ENCODE data around the gene CDH23.

The CDH23 gene

DNA sequence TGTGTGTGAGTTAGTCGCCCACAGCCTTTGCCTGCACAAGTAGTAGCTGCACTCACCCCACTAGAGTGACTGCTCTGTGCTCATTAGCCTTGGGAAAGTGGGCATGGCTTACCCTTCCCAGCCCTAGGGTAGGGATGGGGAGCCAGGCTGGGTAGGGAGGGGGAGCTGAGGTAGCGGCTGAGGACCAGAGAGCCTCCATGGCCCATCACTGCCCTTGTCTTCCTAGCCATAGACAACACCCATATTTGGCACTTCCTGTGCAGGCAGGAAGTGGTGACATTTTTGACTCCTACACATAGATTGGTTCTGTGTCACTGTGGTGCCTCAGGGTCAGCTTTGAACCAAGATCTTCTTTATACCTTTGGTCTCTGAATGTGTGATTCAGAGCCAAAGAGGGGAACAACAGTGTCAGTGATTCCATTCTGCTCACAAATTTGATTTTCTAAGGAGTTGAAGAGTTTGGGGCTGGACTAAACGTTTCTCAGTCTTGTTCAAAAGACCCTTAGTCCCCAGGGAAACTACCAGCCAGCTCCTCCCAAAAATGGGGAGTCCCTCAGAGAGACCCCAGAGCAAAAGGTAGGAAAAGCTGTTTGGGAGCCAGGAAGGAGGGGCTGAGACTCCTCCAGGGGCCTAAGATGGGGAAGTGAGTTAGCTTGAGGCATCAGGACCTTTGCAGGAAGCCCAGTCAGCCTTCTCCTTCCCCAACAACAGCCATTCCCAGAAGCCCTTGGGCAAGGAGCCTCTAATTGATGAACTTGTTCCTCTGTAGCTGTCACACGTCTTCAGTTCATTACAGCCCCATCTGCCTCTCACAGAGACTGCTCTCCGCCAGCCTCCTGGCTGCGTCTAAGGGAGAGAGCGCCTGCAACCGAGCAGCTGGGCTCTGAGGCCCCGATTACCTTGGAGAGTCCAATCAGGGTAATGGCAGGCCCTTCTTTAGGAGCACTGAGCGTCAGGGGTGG is 135.0 kb downstream of the CDH23 start:
- H3K4me3 ChIP-seq (ENCODE audit: low read depth, low read length) = no peak overlapping the region
- in situ Hi-C loops (cut with HindIII; ENCODE audit: low sequenced_read_pairs) = no loop called here
- TF ChIP-seq, protein P1, sequence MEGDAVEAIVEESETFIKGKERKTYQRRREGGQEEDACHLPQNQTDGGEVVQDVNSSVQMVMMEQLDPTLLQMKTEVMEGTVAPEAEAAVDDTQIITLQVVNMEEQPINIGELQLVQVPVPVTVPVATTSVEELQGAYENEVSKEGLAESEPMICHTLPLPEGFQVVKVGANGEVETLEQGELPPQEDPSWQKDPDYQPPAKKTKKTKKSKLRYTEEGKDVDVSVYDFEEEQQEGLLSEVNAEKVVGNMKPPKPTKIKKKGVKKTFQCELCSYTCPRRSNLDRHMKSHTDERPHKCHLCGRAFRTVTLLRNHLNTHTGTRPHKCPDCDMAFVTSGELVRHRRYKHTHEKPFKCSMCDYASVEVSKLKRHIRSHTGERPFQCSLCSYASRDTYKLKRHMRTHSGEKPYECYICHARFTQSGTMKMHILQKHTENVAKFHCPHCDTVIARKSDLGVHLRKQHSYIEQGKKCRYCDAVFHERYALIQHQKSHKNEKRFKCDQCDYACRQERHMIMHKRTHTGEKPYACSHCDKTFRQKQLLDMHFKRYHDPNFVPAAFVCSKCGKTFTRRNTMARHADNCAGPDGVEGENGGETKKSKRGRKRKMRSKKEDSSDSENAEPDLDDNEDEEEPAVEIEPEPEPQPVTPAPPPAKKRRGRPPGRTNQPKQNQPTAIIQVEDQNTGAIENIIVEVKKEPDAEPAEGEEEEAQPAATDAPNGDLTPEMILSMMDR (IDR thresholded peaks at IDR 0.05; ENCODE audit: low read depth, low read length) = no peak
- no peak for DNase-seq (ENCODE audit: low read depth, low spot score)

- in situ Hi-C loops (cut with HindIII; ENCODE audit: low sequenced_read_pairs) = no loop called here
- DNase-seq (ENCODE audit: low read depth, low spot score) = no peak
- no peak overlapping the region for H3K4me3 ChIP-seq (ENCODE audit: low read depth, low read length)
- TF ChIP-seq, protein P1 (IDR thresholded peaks at IDR 0.05; ENCODE audit: low read depth, low read length) = no peak
Measured at GRCh38 chr10:71532878-71533277, 136.2 kb downstream of the CDH23 start.

DNA sequence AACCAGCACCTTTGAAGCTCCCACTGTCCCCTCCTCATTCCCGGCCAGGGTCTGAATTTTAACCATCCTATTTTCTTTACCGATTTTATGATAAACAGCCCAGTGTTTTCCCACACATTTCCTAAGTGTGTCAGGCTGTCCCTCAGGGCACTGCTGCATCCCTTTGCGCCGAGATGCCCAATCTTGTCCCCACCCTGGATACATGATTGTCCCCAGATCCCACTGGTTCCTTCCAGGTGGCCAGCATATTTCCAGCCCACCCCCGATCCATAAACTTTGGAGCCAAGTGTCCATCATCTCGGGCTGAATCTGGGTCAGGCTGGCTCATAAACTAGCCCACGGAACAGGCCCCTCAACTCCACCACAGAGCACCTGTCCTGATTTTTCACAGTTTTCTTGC is 137.2 kb downstream of the CDH23 start:
- TF ChIP-seq, protein P1 (IDR thresholded peaks at IDR 0.05; ENCODE audit: low read depth, low read length) = no peak
- in situ Hi-C loops (cut with HindIII; ENCODE audit: low sequenced_read_pairs) = no loop called here

GRCh38 chr10:71534568-71535194 is 138.0 kb downstream of the CDH23 start:
- in situ Hi-C loops (cut with HindIII; ENCODE audit: low sequenced_read_pairs) = no loop called here
- H3K4me3 ChIP-seq (ENCODE audit: low read depth, low read length) = no peak overlapping the region
- TF ChIP-seq, protein P1 (IDR thresholded peaks at IDR 0.05; ENCODE audit: low read depth, low read length) = no peak
- no peak for DNase-seq (ENCODE audit: low read depth, low spot score)

More for the DNA sequence above, 137.2 kb downstream of the CDH23 start:
- no peak for DNase-seq (ENCODE audit: low read depth, low spot score)
- H3K4me3 ChIP-seq (ENCODE audit: low read depth, low read length) = no peak overlapping the region

GRCh38 chr10:71536332-71536731 is 139.6 kb downstream of the CDH23 start:
- no peak overlapping the region for H3K4me3 ChIP-seq (ENCODE audit: low read depth, low read length)
- in situ Hi-C loops (cut with HindIII; ENCODE audit: low sequenced_read_pairs) = no loop called here
- TF ChIP-seq, protein P1 (IDR thresholded peaks at IDR 0.05; ENCODE audit: low read depth, low read length) = no peak
- no peak for DNase-seq (ENCODE audit: low read depth, low spot score)

DNA sequence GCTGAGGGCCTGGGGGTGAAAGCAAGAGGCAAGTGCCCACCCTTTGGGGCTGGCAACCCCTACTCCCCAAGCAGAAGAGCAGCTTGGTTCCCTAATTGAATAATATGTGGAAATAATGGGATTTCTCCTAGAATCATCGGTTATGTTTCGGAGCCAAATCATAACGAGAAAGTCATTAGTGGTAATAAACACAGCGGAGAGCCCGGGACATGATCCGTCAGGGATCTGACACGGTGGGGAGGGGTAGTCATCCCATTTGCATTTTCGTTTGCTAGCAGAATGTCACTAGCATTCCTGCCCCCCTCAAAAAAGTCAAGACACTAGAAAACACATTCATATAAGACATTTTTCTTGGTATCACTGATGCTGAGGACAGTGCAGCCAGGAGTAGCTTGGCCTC is 140.4 kb downstream of the CDH23 start:
- in situ Hi-C loops (cut with HindIII; ENCODE audit: low sequenced_read_pairs) = no loop called here
- TF ChIP-seq, protein P1 (IDR thresholded peaks at IDR 0.05; ENCODE audit: low read depth, low read length) = no peak
- no peak for DNase-seq (ENCODE audit: low read depth, low spot score)
- no peak overlapping the region for H3K4me3 ChIP-seq (ENCODE audit: low read depth, low read length)

All from astrocyte of the spinal cord (primary cell).